Body of pancreas (tissue), 4 donors: ENCODE data around the gene PCSK5.

Source experiments
- CTCF ChIP-seq, 7 experiments: fragments of 450-650 bp in 4 of 7; fragments of 200-600 bp in 3 of 7; sonication (generic) in 3 of 7; IDR thresholded peaks; one replicate each; pipeline ENCODE4 v1.5.1; 2016 to 2019; ENCODE audit warnings: antibody characterized with exemption in 7 of 7
- POLR2A ChIP-seq, 3 donors: fragments of 450-650 bp; IDR thresholded peaks; one replicate each; pipeline ENCODE4 v1.6.1; 2016; ENCODE audit warnings: antibody characterized with exemption in 3 of 3, mild to moderate bottlenecking in 2 of 3

GRCh38 chr9:76200315-76200714 lies 309.8 kb downstream of the PCSK5 start:
- TF ChIP-seq POLR2A (IDR thresholded peaks at IDR 0.05) = no peak
- TF ChIP-seq CTCF (IDR thresholded peaks at IDR 0.05) = no peak
